Measurements from ENCODE around the gene CLEC16A.
"Not testable (repeated sequence)": the region's sequence is repeated elsewhere in the genome, so short reads cannot be mapped to it uniquely, and the experiment has no call there.

Gene CLEC16A

GRCh38 chr16:10927497-10928112 is 16.8 kb upstream of the CLEC16A start:
- no peak overlapping the region for H3K27ac ChIP-seq
- TF ChIP-seq CTCF (conservative IDR thresholded peaks at IDR 0.05) = no peak

GRCh38 chr16:10929097-10929496 is 15.3 kb upstream of the CLEC16A start:
- H3K27ac ChIP-seq = not testable (repeated sequence)

- TF ChIP-seq CTCF (conservative IDR thresholded peaks at IDR 0.05) = no peak
- no peak overlapping the region for H3K27ac ChIP-seq
Measured at GRCh38 chr16:10929853-10930754, 14.3 kb upstream of the CLEC16A start.

GRCh38 chr16:10930755-10931093 is 13.6 kb upstream of the CLEC16A start:
- peak; percentile 24; the same call in 1 of the 2 replicates for TF ChIP-seq CTCF (conservative IDR thresholded peaks at IDR 0.05)
- H3K27ac ChIP-seq = no peak overlapping the region

GRCh38 chr16:10931134-10931533 is 13.2 kb upstream of the CLEC16A start:
- no peak overlapping the region for H3K27ac ChIP-seq
- no peak for TF ChIP-seq CTCF (conservative IDR thresholded peaks at IDR 0.05)

GRCh38 chr16:10931977-10932632 is 12.3 kb upstream of the CLEC16A start:
- no peak overlapping the region for H3K27ac ChIP-seq
- no peak for TF ChIP-seq CTCF (conservative IDR thresholded peaks at IDR 0.05)

- H3K27ac ChIP-seq = no peak overlapping the region
- TF ChIP-seq CTCF (conservative IDR thresholded peaks at IDR 0.05) = no peak
Measured at GRCh38 chr16:10932959-10933710, 11.2 kb upstream of the CLEC16A start.
